HepG2 (cell line): ENCODE measurements around the gene TMEM270. TPM values are rescaled to one million over a fixed set of nuclear protein-coding genes. Genes with fewer than 3 reads are reported as not detected.

Experiments used
- ATAC-seq: fragments of 200-7000 bp; cut with Tn5 transposase; 3 replicates; pipeline ENCODE4 v1.9.1; 2020; ENCODE audit warnings: mild to moderate bottlenecking, moderate library complexity
- BruUV-seq: library from RNA; stranded (reverse); fragments of 400-500 nt; replicated peaks from 2 replicates; lab custom pipeline; 2021; lab: Mats Ljungman, UMichigan
- CTCF ChIA-PET: fragments of 300-600 bp; formaldehyde crosslinking; extraction: SDS; loops from one replicate; lab custom pipeline; 2021; ENCODE audit warnings: low total read pairs, inconsistent platforms, low intra/inter-chr PET ratio; lab: Yijun Ruan, JAX
- POLR2A ChIA-PET: fragments of 350-600 bp; sonication (Branson Sonifier 250); formaldehyde crosslinking; loops from one replicate; lab custom pipeline; 2020; ENCODE audit warnings: antibody characterized with exemption, inconsistent platforms; lab: Yijun Ruan, JAX
- DNase-seq: peaks from one replicate; pipeline ENCODE4 v3.0.0-alpha.2; 2015; ENCODE audit warnings: low spot score
- FAIRE-seq: peaks from 3 replicates; lab custom pipeline; 2011; peaks lifted over from hg19 to GRCh38; lab: Jason Lieb, UNC
- H2AFZ ChIP-seq: one replicate; pipeline ENCODE4 v1.6.1; 2011; ENCODE audit warnings: low read length, inconsistent platforms
- H3K27ac ChIP-seq: fragments of 300-600 bp; 3 replicates; pipeline ENCODE4 v1.8.0; 2011; ENCODE audit warnings: mixed run types, mild to moderate bottlenecking, mixed read lengths, low read length, inconsistent platforms; ENCODE audit not compliant: insufficient read depth; ENCODE audit errors: extremely low read length
- H3K27me3 ChIP-seq, 2 experiments: fragments of 200-600 bp in 1 of 2; 2 replicates in 1 of 2; 3 replicates in 1 of 2; pipeline versions ENCODE4 v1.6.0 to v1.8.0; 2011; ENCODE audit warnings: low read length in 2 of 2, mild to moderate bottlenecking in 2 of 2, moderate library complexity in 2 of 2, inconsistent platforms in 1 of 2; ENCODE audit not compliant: insufficient read depth in 2 of 2, control insufficient read depth in 1 of 2
- H3K36me3 ChIP-seq, 2 experiments: fragments of 200-600 bp in 1 of 2; replicated peaks in 1 of 2; 2 replicates in 1 of 2; 3 replicates in 1 of 2; pipeline versions ENCODE4 v1.5.1 to v1.8.0; 2011; ENCODE audit warnings: low read length in 2 of 2, inconsistent platforms in 1 of 2; ENCODE audit not compliant: insufficient read depth in 2 of 2, control insufficient read depth in 1 of 2
- H3K4me1 ChIP-seq: 2 replicates; pipeline ENCODE4 v1.5.1; 2012; ENCODE audit warnings: low read length, inconsistent platforms; ENCODE audit not compliant: insufficient read depth
- H3K4me2 ChIP-seq: 2 replicates; pipeline ENCODE4 v1.6.0; 2011; ENCODE audit warnings: low read depth, low read length, inconsistent platforms
- H3K4me3 ChIP-seq, 3 experiments: fragments of 200-600 bp in 1 of 3; sonication (generic), shearing (Covaris generic) in 1 of 3; replicated peaks in 1 of 3; 2 replicates each; pipeline ENCODE4 v1.5.1; 2011 to 2016; ENCODE audit warnings: low read length in 3 of 3, inconsistent platforms in 2 of 3, low read depth in 2 of 3, mild to moderate bottlenecking in 2 of 3, control low read depth in 1 of 3, mixed read lengths in 1 of 3; ENCODE audit not compliant: insufficient read depth in 1 of 3
- H3K79me2 ChIP-seq: one replicate; pipeline ENCODE4 v1.6.1; 2011; ENCODE audit warnings: low read length, inconsistent platforms; ENCODE audit not compliant: insufficient read depth
- H3K9ac ChIP-seq: 2 replicates; pipeline ENCODE4 v1.6.0; 2011; ENCODE audit warnings: mild to moderate bottlenecking, low read depth, low read length, inconsistent platforms; ENCODE audit not compliant: insufficient read depth
- H3K9me3 ChIP-seq: 2 replicates; pipeline ENCODE4 v1.5.1; 2012; ENCODE audit warnings: mild to moderate bottlenecking, low read length
- H4K20me1 ChIP-seq: 2 replicates; pipeline ENCODE4 v1.6.0; 2011; ENCODE audit warnings: inconsistent platforms, mild to moderate bottlenecking, low read length, moderate library complexity; ENCODE audit not compliant: insufficient read depth
- CENPT ChIP-seq: sonication (generic); formaldehyde crosslinking; IDR thresholded peaks from 2 replicates; pipeline ENCODE4 v1.8.0; 2022; ENCODE audit warnings: low read depth, mild to moderate bottlenecking, moderate library complexity, missing genetic modification reagents
- ETV6 ChIP-seq: sonication (generic); formaldehyde crosslinking; conservative IDR thresholded peaks from 2 replicates; pipeline ENCODE4 v1.4.0; 2020; ENCODE audit warnings: missing genetic modification reagents
- MBNL3 ChIP-seq: fragments of 250-450 bp; sonication (Bioruptor Pico); conservative IDR thresholded peaks from 2 replicates; pipeline ENCODE4 v1.8.0; 2022; ENCODE audit warnings: mild to moderate bottlenecking, inconsistent platforms
- MED1 ChIP-seq: sonication (generic); formaldehyde crosslinking; IDR thresholded peaks from 2 replicates; pipeline ENCODE4 v1.4.0; 2020; ENCODE audit warnings: missing genetic modification reagents
- MYC ChIP-seq: sonication (generic); formaldehyde crosslinking; IDR thresholded peaks from 2 replicates; pipeline ENCODE4 v1.9.0; 2021; ENCODE audit warnings: missing genetic modification reagents, borderline replicate concordance
- NR2C2 ChIP-seq: sonication (generic); formaldehyde crosslinking; IDR thresholded peaks from 2 replicates; pipeline ENCODE4 v1.4.0; 2020; ENCODE audit warnings: missing genetic modification reagents, mild to moderate bottlenecking, moderate library complexity, borderline replicate concordance
- RARA ChIP-seq: IDR thresholded peaks from 2 replicates; pipeline ENCODE4 v1.6.1; 2016; ENCODE audit warnings: missing genetic modification reagents, missing compliant biosample characterization
- SAFB2 ChIP-seq: sonication (generic); formaldehyde crosslinking; IDR thresholded peaks from 2 replicates; pipeline ENCODE4 v1.5.1; 2020; ENCODE audit warnings: missing genetic modification reagents, low read depth, mild to moderate bottlenecking, borderline replicate concordance
- SNAI1 ChIP-seq: sonication (generic); formaldehyde crosslinking; IDR thresholded peaks from 2 replicates; pipeline ENCODE4 v1.5.0; 2020; ENCODE audit warnings: mild to moderate bottlenecking, missing genetic modification reagents, borderline replicate concordance
- SYNCRIP ChIP-seq: fragments of 200-400 bp; formaldehyde crosslinking; IDR thresholded peaks from 2 replicates; pipeline ENCODE4 v1.6.1; 2018; ENCODE audit warnings: mild to moderate bottlenecking, low read depth, low read length; ENCODE audit not compliant: insufficient read depth
- ZBTB7A ChIP-seq: sonication (generic); formaldehyde crosslinking; IDR thresholded peaks from 2 replicates; pipeline ENCODE4 v1.8.0; 2022; ENCODE audit warnings: mild to moderate bottlenecking, missing genetic modification reagents
- ZNF30 ChIP-seq: sonication (generic); formaldehyde crosslinking; IDR thresholded peaks from 2 replicates; pipeline ENCODE4 v1.5.0; 2020; ENCODE audit warnings: mild to moderate bottlenecking, missing genetic modification reagents
- ZNF317 ChIP-seq: sonication (generic); formaldehyde crosslinking; IDR thresholded peaks from 2 replicates; pipeline ENCODE4 v1.5.0; 2020; ENCODE audit warnings: mild to moderate bottlenecking, missing genetic modification reagents
- ZNF790 ChIP-seq: sonication (generic); formaldehyde crosslinking; IDR thresholded peaks from 2 replicates; pipeline ENCODE4 v1.8.0; 2022; ENCODE audit warnings: missing genetic modification reagents, mild to moderate bottlenecking, borderline replicate concordance
- ZSCAN22 ChIP-seq: sonication (generic); formaldehyde crosslinking; IDR thresholded peaks from 2 replicates; pipeline ENCODE4 v1.4.0; 2020; ENCODE audit warnings: mild to moderate bottlenecking, missing genetic modification reagents
- WGBS: methylation state at CpG from one replicate; pipeline ENCODE4 v1.1.6; 2017; ENCODE audit warnings: low lambda C conversion rate; 5-methylcytosine and 5-hydroxymethylcytosine counted together
- in situ Hi-C: cut with HindIII; loops from 2 replicates; pipeline ENCODE4 v1.10.0; 2017; ENCODE audit warnings: low pct_unique_long_range_greater_than_20kb; ENCODE audit not compliant: extremely low pct_ligation_motif_present
- intact Hi-C: fragments of 100-400 bp; cut with micrococcal nuclease; formaldehyde crosslinking; loops from one replicate; pipeline ENCODE4 v1.10.0; 2022; ENCODE audit not compliant: unreplicated experiment
- polyA plus RNA-seq, 8 experiments: library from polyadenylated mRNA; depleted of rRNA in 3 of 8; stranded (reverse) in 7 of 8; unstranded in 1 of 8; fragments of >200 nt; fragmentation: Illumina TruSeq in 4 of 8; extraction: Trizol in 4 of 8; gene quantifications; 2 replicates each; pipeline versions ENCODE4 v1.2.1 to v1.2.3, GENCODE V29; 2011 to 2016; ENCODE audit warnings: low read depth in 4 of 8, missing spikeins in 1 of 8, mixed read lengths in 1 of 8; ENCODE audit not compliant: insufficient read depth in 1 of 8
- total RNA-seq, 5 experiments: library from RNA; depleted of rRNA; stranded (reverse); fragments of >200 nt; fragmentation: Illumina TruSeq; extraction: Trizol; gene quantifications; 2 replicates each; pipeline ENCODE4 v1.2.3, GENCODE V29; 2016; ENCODE audit warnings: low read depth in 1 of 5
- TF ChIP-seq, protein P1 (sequence below): sonication (generic); formaldehyde crosslinking; IDR thresholded peaks from 2 replicates; pipeline ENCODE4 v1.4.0; 2020; ENCODE audit warnings: mild to moderate bottlenecking, missing genetic modification reagents
- TF ChIP-seq, protein P2 (sequence below): sonication (generic); formaldehyde crosslinking; IDR thresholded peaks from 2 replicates; pipeline ENCODE4 v1.5.0; 2020; ENCODE audit warnings: missing genetic modification reagents, mild to moderate bottlenecking, borderline replicate concordance

Gene TMEM270
- total and polyA plus RNA-seq, 2 of the 13 experiments (the other 11 are each of a cell fraction or from before 2014, with no cell fraction given) = not detected

DNA sequence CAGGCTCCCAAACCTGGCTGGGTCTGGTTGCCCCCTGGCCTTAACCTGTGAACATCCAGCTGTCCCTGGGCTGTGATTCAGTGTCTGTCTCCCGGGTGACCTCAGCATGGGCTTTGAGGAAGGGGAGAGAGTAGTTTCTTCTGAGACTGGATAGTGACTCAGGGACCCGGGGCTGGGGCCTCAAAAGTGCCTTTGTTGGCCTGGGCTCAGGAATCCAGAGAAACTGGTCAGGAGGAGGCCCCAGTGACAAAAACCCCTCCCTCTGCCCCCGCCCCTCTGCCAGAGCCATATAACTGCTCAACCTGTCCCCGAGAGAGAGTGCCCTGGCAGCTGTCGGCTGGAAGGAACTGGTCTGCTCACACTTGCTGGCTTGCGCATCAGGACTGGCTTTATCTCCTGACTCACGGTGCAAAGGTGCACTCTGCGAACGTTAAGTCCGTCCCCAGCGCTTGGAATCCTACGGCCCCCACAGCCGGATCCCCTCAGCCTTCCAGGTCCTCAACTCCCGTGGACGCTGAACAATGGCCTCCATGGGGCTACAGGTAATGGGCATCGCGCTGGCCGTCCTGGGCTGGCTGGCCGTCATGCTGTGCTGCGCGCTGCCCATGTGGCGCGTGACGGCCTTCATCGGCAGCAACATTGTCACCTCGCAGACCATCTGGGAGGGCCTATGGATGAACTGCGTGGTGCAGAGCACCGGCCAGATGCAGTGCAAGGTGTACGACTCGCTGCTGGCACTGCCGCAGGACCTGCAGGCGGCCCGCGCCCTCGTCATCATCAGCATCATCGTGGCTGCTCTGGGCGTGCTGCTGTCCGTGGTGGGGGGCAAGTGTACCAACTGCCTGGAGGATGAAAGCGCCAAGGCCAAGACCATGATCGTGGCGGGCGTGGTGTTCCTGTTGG lies 30.0 kb upstream of the TMEM270 start, which contains the start of gene CLDN4 (continued):
- TF ChIP-seq MBNL3 (CRISPR knock-in tag) = no peak
- TF ChIP-seq ETV6 (CRISPR knock-in tag) = no peak
- no peak for TF ChIP-seq NR2C2 (CRISPR knock-in tag)
- TF ChIP-seq MYC (CRISPR knock-in tag) = peak; percentile 47; the same call in 1 of the 2 replicates
- TF ChIP-seq MED1 (CRISPR knock-in tag) = no peak

DNA sequence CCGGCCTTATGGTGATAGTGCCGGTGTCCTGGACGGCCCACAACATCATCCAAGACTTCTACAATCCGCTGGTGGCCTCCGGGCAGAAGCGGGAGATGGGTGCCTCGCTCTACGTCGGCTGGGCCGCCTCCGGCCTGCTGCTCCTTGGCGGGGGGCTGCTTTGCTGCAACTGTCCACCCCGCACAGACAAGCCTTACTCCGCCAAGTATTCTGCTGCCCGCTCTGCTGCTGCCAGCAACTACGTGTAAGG lies 29.4 kb upstream of the TMEM270 start:
- intact Hi-C loops (no loop called here), in situ Hi-C loops (no loop called here)
- H3K4me3 ChIP-seq = peak overlapping the region; percentile 70 to 83 (median 75)
- DNase-seq (no peak), ATAC-seq (peak; percentile 11), FAIRE-seq (no peak)
- H3K79me2 ChIP-seq = peaks cover 12% of the 10 kb centered on the region
- H2AFZ ChIP-seq = no peak overlapping the region
- peaks cover 63% of the 10 kb centered on the region for H3K4me1 ChIP-seq
- H3K36me3 ChIP-seq = no peaks in the 10 kb centered on the region
- H3K27me3 ChIP-seq = peaks cover 0 to 7% of the 10 kb centered on the region in 2 experiments; a peak in 2 of 5 replicates
- H3K9ac ChIP-seq = peak overlapping the region; percentile 69
- H3K4me2 ChIP-seq = peak overlapping the region; percentile 98
- H3K9me3 ChIP-seq = no peaks in the 10 kb centered on the region
- no TSS peak for BruUV-seq
- H3K27ac ChIP-seq = peak overlapping the region; percentile 55
- no peaks in the 10 kb centered on the region for H4K20me1 ChIP-seq
- POLR2A ChIA-PET = interaction anchor here (1.5 to 5.5 kb wide), 2 partner anchors 10 to 39 kb away, joined by 3 to 55 read pairs; partner anchors contain the start of gene METTL27
- CTCF ChIA-PET = no interaction called here
- 0% methylated on average over 3 of the region's 16 CpGs for WGBS
- TF ChIP-seq ZBTB7A (CRISPR knock-in tag) = peak; percentile 9; the same call in 1 of the 2 replicates
- TF ChIP-seq, protein P1, sequence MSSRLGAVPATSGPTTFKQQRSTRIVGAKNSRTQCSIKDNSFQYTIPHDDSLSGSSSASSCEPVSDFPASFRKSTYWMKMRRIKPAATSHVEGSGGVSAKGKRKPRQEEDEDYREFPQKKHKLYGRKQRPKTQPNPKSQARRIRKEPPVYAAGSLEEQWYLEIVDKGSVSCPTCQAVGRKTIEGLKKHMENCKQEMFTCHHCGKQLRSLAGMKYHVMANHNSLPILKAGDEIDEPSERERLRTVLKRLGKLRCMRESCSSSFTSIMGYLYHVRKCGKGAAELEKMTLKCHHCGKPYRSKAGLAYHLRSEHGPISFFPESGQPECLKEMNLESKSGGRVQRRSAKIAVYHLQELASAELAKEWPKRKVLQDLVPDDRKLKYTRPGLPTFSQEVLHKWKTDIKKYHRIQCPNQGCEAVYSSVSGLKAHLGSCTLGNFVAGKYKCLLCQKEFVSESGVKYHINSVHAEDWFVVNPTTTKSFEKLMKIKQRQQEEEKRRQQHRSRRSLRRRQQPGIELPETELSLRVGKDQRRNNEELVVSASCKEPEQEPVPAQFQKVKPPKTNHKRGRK (CRISPR knock-in tag) = peak; percentile 18; the same call in 1 of the 2 replicates
- TF ChIP-seq CENPT (CRISPR knock-in tag) = 0 out of 2 replicates have a peak, but pooled peaks have one; percentile 36
- 0 out of 2 replicates have a peak, but pooled peaks have one; percentile 13 for TF ChIP-seq SAFB2 (CRISPR knock-in tag)
- no peak for TF ChIP-seq ZNF30
- TF ChIP-seq, protein P2, sequence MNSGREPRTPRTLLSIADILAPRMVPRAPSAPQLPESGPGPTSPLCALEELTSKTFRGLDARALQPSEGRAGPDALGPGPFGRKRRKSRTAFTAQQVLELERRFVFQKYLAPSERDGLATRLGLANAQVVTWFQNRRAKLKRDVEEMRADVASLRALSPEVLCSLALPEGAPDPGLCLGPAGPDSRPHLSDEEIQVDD (CRISPR knock-in tag) = no peak
- TF ChIP-seq ZNF790 (CRISPR knock-in tag) = 0 out of 2 replicates have a peak, but pooled peaks have one; percentile 18
- TF ChIP-seq ZNF317 = peak; percentile 40; the same call in 1 of the 2 replicates
- 0 out of 2 replicates have a peak, but pooled peaks have one; percentile 37 for TF ChIP-seq SNAI1 (CRISPR knock-in tag)
- TF ChIP-seq SYNCRIP = no peak
- no peak; the same call in 1 of the 2 replicates for TF ChIP-seq ZSCAN22 (CRISPR knock-in tag)
- 0 out of 2 replicates have a peak, but pooled peaks have one; percentile 1 for TF ChIP-seq RARA (CRISPR knock-in tag)
